HepG2 (cell line): ENCODE measurements around the gene CTSD. TPM values are rescaled to one million over a fixed set of nuclear protein-coding genes. Genes with fewer than 3 reads are reported as not detected.
A peak's percentile ranks its signal among the peaks of the same experiment; 100 is the strongest.

ENCODE experiments used
- ATAC-seq: fragments of 200-7000 bp; cut with Tn5 transposase; 3 replicates; pipeline ENCODE4 v1.9.1; 2020; ENCODE audit warnings: mild to moderate bottlenecking, moderate library complexity
- BruUV-seq: library from RNA; stranded (reverse); fragments of 400-500 nt; replicated peaks from 2 replicates; lab custom pipeline; 2021; lab: Mats Ljungman, UMichigan
- CTCF ChIA-PET: fragments of 300-600 bp; formaldehyde crosslinking; extraction: SDS; loops from one replicate; lab custom pipeline; 2021; ENCODE audit warnings: low total read pairs, inconsistent platforms, low intra/inter-chr PET ratio; lab: Yijun Ruan, JAX
- POLR2A ChIA-PET: fragments of 350-600 bp; sonication (Branson Sonifier 250); formaldehyde crosslinking; loops from one replicate; lab custom pipeline; 2020; ENCODE audit warnings: antibody characterized with exemption, inconsistent platforms; lab: Yijun Ruan, JAX
- DNase-seq: peaks from one replicate; pipeline ENCODE4 v3.0.0-alpha.2; 2015; ENCODE audit warnings: low spot score
- FAIRE-seq: peaks from 3 replicates; lab custom pipeline; 2011; peaks lifted over from hg19 to GRCh38; lab: Jason Lieb, UNC
- H2AFZ ChIP-seq: one replicate; pipeline ENCODE4 v1.6.1; 2011; ENCODE audit warnings: low read length, inconsistent platforms
- H3K27ac ChIP-seq: fragments of 300-600 bp; 3 replicates; pipeline ENCODE4 v1.8.0; 2011; ENCODE audit warnings: mixed run types, mild to moderate bottlenecking, mixed read lengths, low read length, inconsistent platforms; ENCODE audit not compliant: insufficient read depth; ENCODE audit errors: extremely low read length
- H3K27me3 ChIP-seq, 2 experiments: fragments of 200-600 bp in 1 of 2; 2 replicates in 1 of 2; 3 replicates in 1 of 2; pipeline versions ENCODE4 v1.6.0 to v1.8.0; 2011; ENCODE audit warnings: low read length in 2 of 2, mild to moderate bottlenecking in 2 of 2, moderate library complexity in 2 of 2, inconsistent platforms in 1 of 2; ENCODE audit not compliant: insufficient read depth in 2 of 2, control insufficient read depth in 1 of 2
- H3K36me3 ChIP-seq, 2 experiments: fragments of 200-600 bp in 1 of 2; replicated peaks in 1 of 2; 2 replicates in 1 of 2; 3 replicates in 1 of 2; pipeline versions ENCODE4 v1.5.1 to v1.8.0; 2011; ENCODE audit warnings: low read length in 2 of 2, inconsistent platforms in 1 of 2; ENCODE audit not compliant: insufficient read depth in 2 of 2, control insufficient read depth in 1 of 2
- H3K4me1 ChIP-seq: 2 replicates; pipeline ENCODE4 v1.5.1; 2012; ENCODE audit warnings: low read length, inconsistent platforms; ENCODE audit not compliant: insufficient read depth
- H3K4me2 ChIP-seq: 2 replicates; pipeline ENCODE4 v1.6.0; 2011; ENCODE audit warnings: low read depth, low read length, inconsistent platforms
- H3K4me3 ChIP-seq, 3 experiments: fragments of 200-600 bp in 1 of 3; sonication (generic), shearing (Covaris generic) in 1 of 3; replicated peaks in 1 of 3; 2 replicates each; pipeline ENCODE4 v1.5.1; 2011 to 2016; ENCODE audit warnings: low read length in 3 of 3, inconsistent platforms in 2 of 3, low read depth in 2 of 3, mild to moderate bottlenecking in 2 of 3, control low read depth in 1 of 3, mixed read lengths in 1 of 3; ENCODE audit not compliant: insufficient read depth in 1 of 3
- H3K79me2 ChIP-seq: one replicate; pipeline ENCODE4 v1.6.1; 2011; ENCODE audit warnings: low read length, inconsistent platforms; ENCODE audit not compliant: insufficient read depth
- H3K9ac ChIP-seq: 2 replicates; pipeline ENCODE4 v1.6.0; 2011; ENCODE audit warnings: mild to moderate bottlenecking, low read depth, low read length, inconsistent platforms; ENCODE audit not compliant: insufficient read depth
- H3K9me3 ChIP-seq: 2 replicates; pipeline ENCODE4 v1.5.1; 2012; ENCODE audit warnings: mild to moderate bottlenecking, low read length
- H4K20me1 ChIP-seq: 2 replicates; pipeline ENCODE4 v1.6.0; 2011; ENCODE audit warnings: inconsistent platforms, mild to moderate bottlenecking, low read length, moderate library complexity; ENCODE audit not compliant: insufficient read depth
- EP300 ChIP-seq, 3 experiments: sonication (generic) in 1 of 3; formaldehyde crosslinking in 1 of 3; IDR thresholded peaks; 2 replicates each; pipeline versions ENCODE4 v1.5.1 to v1.6.1; 2011 to 2020; ENCODE audit warnings: low read depth in 2 of 3, low read length in 2 of 3, borderline replicate concordance in 1 of 3, improper control_type of control experiment in 1 of 3, mild to moderate bottlenecking in 1 of 3, missing genetic modification reagents in 1 of 3, moderate library complexity in 1 of 3
- FOSL1 ChIP-seq: sonication (generic); formaldehyde crosslinking; IDR thresholded peaks from 2 replicates; pipeline ENCODE4 v1.9.0; 2021; ENCODE audit warnings: missing genetic modification reagents, borderline replicate concordance
- HNF4G ChIP-seq, 2 experiments: sonication (generic) in 1 of 2; formaldehyde crosslinking in 1 of 2; IDR thresholded peaks; 2 replicates each; pipeline versions ENCODE4 v1.4.0 to v1.6.1; 2011 to 2020; ENCODE audit warnings: borderline replicate concordance in 2 of 2, low read depth in 2 of 2, mild to moderate bottlenecking in 2 of 2, low read length in 1 of 2, missing genetic modification reagents in 1 of 2, moderate library complexity in 1 of 2
- MED13 ChIP-seq: sonication (generic); formaldehyde crosslinking; IDR thresholded peaks from 2 replicates; pipeline ENCODE4 v1.5.0; 2020; ENCODE audit warnings: missing genetic modification reagents
- NFYC ChIP-seq: IDR thresholded peaks from 2 replicates; pipeline ENCODE4 v1.6.1; 2016; ENCODE audit warnings: missing genetic modification reagents, missing compliant biosample characterization
- SOX6 ChIP-seq, 2 experiments: fragments of 450-650 bp in 1 of 2; sonication (generic) in 1 of 2; formaldehyde crosslinking in 1 of 2; IDR thresholded peaks; 2 replicates each; pipeline versions ENCODE4 v1.4.0 to v1.6.1; 2017 to 2020; ENCODE audit warnings: antibody characterized with exemption in 1 of 2, mild to moderate bottlenecking in 1 of 2, missing genetic modification reagents in 1 of 2
- SYNCRIP ChIP-seq: fragments of 200-400 bp; formaldehyde crosslinking; IDR thresholded peaks from 2 replicates; pipeline ENCODE4 v1.6.1; 2018; ENCODE audit warnings: mild to moderate bottlenecking, low read depth, low read length; ENCODE audit not compliant: insufficient read depth
- TAF15 ChIP-seq: fragments of 200-400 bp; formaldehyde crosslinking; IDR thresholded peaks from one replicate; pipeline ENCODE4 v1.6.1; 2018; ENCODE audit warnings: mild to moderate bottlenecking, low read depth, low read length; ENCODE audit not compliant: poor library complexity, severe bottlenecking
- ZBTB7B ChIP-seq: sonication (generic); formaldehyde crosslinking; IDR thresholded peaks from 2 replicates; pipeline ENCODE4 v1.4.0; 2020; ENCODE audit warnings: missing genetic modification reagents
- ZNF546 ChIP-seq: sonication (generic); formaldehyde crosslinking; conservative IDR thresholded peaks from 2 replicates; pipeline ENCODE4 v1.8.1; 2023; ENCODE audit warnings: mild to moderate bottlenecking, missing genetic modification reagents
- ZNF761 ChIP-seq: sonication (generic); formaldehyde crosslinking; conservative IDR thresholded peaks from 2 replicates; pipeline ENCODE4 v1.4.0; 2020; ENCODE audit warnings: mild to moderate bottlenecking, missing genetic modification reagents
- ZNF850 ChIP-seq: sonication (generic); formaldehyde crosslinking; conservative IDR thresholded peaks from 2 replicates; pipeline ENCODE4 v1.9.0; 2021; ENCODE audit warnings: mild to moderate bottlenecking, missing genetic modification reagents
- WGBS: methylation state at CpG from one replicate; pipeline ENCODE4 v1.1.6; 2017; ENCODE audit warnings: low lambda C conversion rate; 5-methylcytosine and 5-hydroxymethylcytosine counted together
- in situ Hi-C: cut with HindIII; loops from 2 replicates; pipeline ENCODE4 v1.10.0; 2017; ENCODE audit warnings: low pct_unique_long_range_greater_than_20kb; ENCODE audit not compliant: extremely low pct_ligation_motif_present
- intact Hi-C: fragments of 100-400 bp; cut with micrococcal nuclease; formaldehyde crosslinking; loops from one replicate; pipeline ENCODE4 v1.10.0; 2022; ENCODE audit not compliant: unreplicated experiment
- polyA plus RNA-seq, 8 experiments: library from polyadenylated mRNA; depleted of rRNA in 3 of 8; stranded (reverse) in 7 of 8; unstranded in 1 of 8; fragments of >200 nt; fragmentation: Illumina TruSeq in 4 of 8; extraction: Trizol in 4 of 8; gene quantifications; 2 replicates each; pipeline versions ENCODE4 v1.2.1 to v1.2.3, GENCODE V29; 2011 to 2016; ENCODE audit warnings: low read depth in 4 of 8, missing spikeins in 1 of 8, mixed read lengths in 1 of 8; ENCODE audit not compliant: insufficient read depth in 1 of 8
- total RNA-seq, 5 experiments: library from RNA; depleted of rRNA; stranded (reverse); fragments of >200 nt; fragmentation: Illumina TruSeq; extraction: Trizol; gene quantifications; 2 replicates each; pipeline ENCODE4 v1.2.3, GENCODE V29; 2016; ENCODE audit warnings: low read depth in 1 of 5
- TF ChIP-seq, protein P1 (sequence below): sonication (generic); formaldehyde crosslinking; conservative IDR thresholded peaks from 2 replicates; pipeline ENCODE4 v1.4.0; 2020; ENCODE audit warnings: missing genetic modification reagents
- TF ChIP-seq, protein P2 (sequence below): sonication (generic); formaldehyde crosslinking; IDR thresholded peaks from 2 replicates; pipeline ENCODE4 v1.4.0; 2020; ENCODE audit warnings: mild to moderate bottlenecking, missing genetic modification reagents, borderline replicate concordance

The CTSD gene
- total and polyA plus RNA-seq, 2 of the 13 experiments (the other 11 are each of a cell fraction or from before 2014, with no cell fraction given): 143 to 230 TPM

DNA sequence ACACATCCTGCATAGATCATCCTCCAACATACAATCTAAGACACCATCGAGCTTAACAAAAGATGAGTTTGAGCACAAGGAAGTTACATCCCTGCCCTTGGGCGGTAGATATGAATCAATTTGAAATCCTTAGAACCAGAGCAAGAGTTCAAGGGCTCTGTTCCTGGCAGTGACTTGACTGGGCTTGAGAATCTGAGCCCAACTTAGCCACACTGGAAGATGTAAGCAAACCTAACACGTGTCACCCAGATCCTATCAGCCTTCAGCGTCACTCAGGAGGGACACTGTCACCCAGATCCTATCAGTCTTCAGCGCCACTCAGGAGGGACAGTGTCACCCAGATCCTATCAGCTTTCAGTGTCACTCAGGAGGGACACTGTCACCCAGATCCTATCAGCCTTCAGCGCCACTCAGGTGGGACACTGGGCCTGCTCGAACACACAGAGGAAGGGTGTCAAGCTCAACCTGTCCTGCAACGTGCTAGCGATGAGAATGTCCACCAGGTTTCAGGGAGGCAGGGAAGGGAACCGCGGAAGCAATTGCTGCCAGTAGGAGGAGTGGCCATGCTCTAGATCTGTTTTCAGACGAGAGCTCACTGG, 32.8 kb upstream of the CTSD start:
- no peaks in the 10 kb centered on the region for H4K20me1 ChIP-seq
- H3K9ac ChIP-seq: no peak overlapping the region
- POLR2A ChIA-PET: no interaction called here
- no peaks in the 10 kb centered on the region for H3K79me2 ChIP-seq
- 17% methylated on average over 9 of the region's 12 CpGs for WGBS
- no peak for TF ChIP-seq EP300 (IDR thresholded peaks at IDR 0.05; ENCODE audit: low read depth in 2 of 2, low read length in 2 of 2)
- TF ChIP-seq EP300 (CRISPR knock-in tag; IDR thresholded peaks at IDR 0.05; ENCODE audit: borderline replicate concordance): no peak
- TF ChIP-seq NFYC: no peak
- TF ChIP-seq MED13 (CRISPR knock-in tag): no peak
- TF ChIP-seq ZBTB7B (CRISPR knock-in tag): no peak
- TF ChIP-seq TAF15: no peak
- TF ChIP-seq HNF4G (IDR thresholded peaks at IDR 0.05; ENCODE audit: borderline replicate concordance, low read depth, low read length): no peak
- no peak for TF ChIP-seq HNF4G (CRISPR knock-in tag; IDR thresholded peaks at IDR 0.05; ENCODE audit: borderline replicate concordance, low read depth)
- TF ChIP-seq SYNCRIP: no peak
- TF ChIP-seq FOSL1: no peak
- TF ChIP-seq ZNF761 (CRISPR knock-in tag): no peak
- no peak for TF ChIP-seq SOX6 (IDR thresholded peaks at IDR 0.05)
- TF ChIP-seq SOX6 (CRISPR knock-in tag; IDR thresholded peaks at IDR 0.05): no peak
- TF ChIP-seq ZNF850 (CRISPR knock-in tag): no peak
- TF ChIP-seq ZNF546 (CRISPR knock-in tag): no peak
- TF ChIP-seq, protein P1, sequence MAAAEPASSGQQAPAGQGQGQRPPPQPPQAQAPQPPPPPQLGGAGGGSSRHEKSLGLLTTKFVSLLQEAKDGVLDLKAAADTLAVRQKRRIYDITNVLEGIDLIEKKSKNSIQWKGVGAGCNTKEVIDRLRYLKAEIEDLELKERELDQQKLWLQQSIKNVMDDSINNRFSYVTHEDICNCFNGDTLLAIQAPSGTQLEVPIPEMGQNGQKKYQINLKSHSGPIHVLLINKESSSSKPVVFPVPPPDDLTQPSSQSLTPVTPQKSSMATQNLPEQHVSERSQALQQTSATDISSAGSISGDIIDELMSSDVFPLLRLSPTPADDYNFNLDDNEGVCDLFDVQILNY (CRISPR knock-in tag): no peak
- TF ChIP-seq, protein P2, sequence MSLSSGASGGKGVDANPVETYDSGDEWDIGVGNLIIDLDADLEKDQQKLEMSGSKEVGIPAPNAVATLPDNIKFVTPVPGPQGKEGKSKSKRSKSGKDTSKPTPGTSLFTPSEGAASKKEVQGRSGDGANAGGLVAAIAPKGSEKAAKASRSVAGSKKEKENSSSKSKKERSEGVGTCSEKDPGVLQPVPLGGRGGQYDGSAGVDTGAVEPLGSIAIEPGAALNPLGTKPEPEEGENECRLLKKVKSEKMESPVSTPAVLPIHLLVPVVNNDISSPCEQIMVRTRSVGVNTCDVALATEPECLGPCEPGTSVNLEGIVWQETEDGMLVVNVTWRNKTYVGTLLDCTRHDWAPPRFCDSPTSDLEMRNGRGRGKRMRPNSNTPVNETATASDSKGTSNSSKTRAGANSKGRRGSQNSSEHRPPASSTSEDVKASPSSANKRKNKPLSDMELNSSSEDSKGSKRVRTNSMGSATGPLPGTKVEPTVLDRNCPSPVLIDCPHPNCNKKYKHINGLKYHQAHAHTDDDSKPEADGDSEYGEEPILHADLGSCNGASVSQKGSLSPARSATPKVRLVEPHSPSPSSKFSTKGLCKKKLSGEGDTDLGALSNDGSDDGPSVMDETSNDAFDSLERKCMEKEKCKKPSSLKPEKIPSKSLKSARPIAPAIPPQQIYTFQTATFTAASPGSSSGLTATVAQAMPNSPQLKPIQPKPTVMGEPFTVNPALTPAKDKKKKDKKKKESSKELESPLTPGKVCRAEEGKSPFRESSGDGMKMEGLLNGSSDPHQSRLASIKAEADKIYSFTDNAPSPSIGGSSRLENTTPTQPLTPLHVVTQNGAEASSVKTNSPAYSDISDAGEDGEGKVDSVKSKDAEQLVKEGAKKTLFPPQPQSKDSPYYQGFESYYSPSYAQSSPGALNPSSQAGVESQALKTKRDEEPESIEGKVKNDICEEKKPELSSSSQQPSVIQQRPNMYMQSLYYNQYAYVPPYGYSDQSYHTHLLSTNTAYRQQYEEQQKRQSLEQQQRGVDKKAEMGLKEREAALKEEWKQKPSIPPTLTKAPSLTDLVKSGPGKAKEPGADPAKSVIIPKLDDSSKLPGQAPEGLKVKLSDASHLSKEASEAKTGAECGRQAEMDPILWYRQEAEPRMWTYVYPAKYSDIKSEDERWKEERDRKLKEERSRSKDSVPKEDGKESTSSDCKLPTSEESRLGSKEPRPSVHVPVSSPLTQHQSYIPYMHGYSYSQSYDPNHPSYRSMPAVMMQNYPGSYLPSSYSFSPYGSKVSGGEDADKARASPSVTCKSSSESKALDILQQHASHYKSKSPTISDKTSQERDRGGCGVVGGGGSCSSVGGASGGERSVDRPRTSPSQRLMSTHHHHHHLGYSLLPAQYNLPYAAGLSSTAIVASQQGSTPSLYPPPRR: no peak
- TF ChIP-seq, all 625 proteins: peak for 0
- FAIRE-seq (no peak), ATAC-seq (peak; percentile 52), DNase-seq (no peak)
- Histone ChIP-seq H3K4me3 (no peak overlapping the region), H3K4me1 (no peaks in the 10 kb centered on the region), H3K27me3 (peaks cover 4 to 32% of the 10 kb centered on the region in 2 experiments; a peak in 3 of 5 replicates), H2AFZ (no peak overlapping the region), H3K9me3 (no peaks in the 10 kb centered on the region), H3K27ac (no peak overlapping the region), H3K4me2 (no peak overlapping the region), H3K36me3 (no peaks in the 10 kb centered on the region)
- intact Hi-C loops (no loop called here), in situ Hi-C loops (no loop called here)
- CTCF ChIA-PET: no interaction called here
- no TSS peak for BruUV-seq
